GM12891 (cell line): ENCODE measurements around the gene HTR3C.

Experiments used
- DNase-seq: peaks from one replicate; pipeline ENCODE4 v3.0.0; 2011; ENCODE audit warnings: low spot score; ENCODE audit not compliant: insufficient read length
- FAIRE-seq: peaks from 2 replicates; lab custom pipeline; 2011; peaks lifted over from hg19 to GRCh38; lab: Jason Lieb, UNC
- PAX5 ChIP-seq: IDR thresholded peaks from 2 replicates; pipeline ENCODE4 v1.6.1; 2011; ENCODE audit warnings: low read length, moderate library complexity, mild to moderate bottlenecking; ENCODE audit not compliant: insufficient read depth, severe bottlenecking
- POLR2A ChIP-seq: IDR thresholded peaks from 2 replicates; pipeline ENCODE4 v1.6.1; 2011; ENCODE audit warnings: low read depth, low read length, control low read depth
- POLR2AphosphoS5 ChIP-seq: IDR thresholded peaks from 2 replicates; pipeline ENCODE4 v1.6.1; 2011; ENCODE audit warnings: low read depth, low read length, control low read depth
- POU2F2 ChIP-seq: IDR thresholded peaks from 2 replicates; pipeline ENCODE4 v1.6.1; 2011; ENCODE audit warnings: low read depth, mild to moderate bottlenecking, control low read depth, low read length, moderate library complexity
- SPI1 ChIP-seq: IDR thresholded peaks from 2 replicates; pipeline ENCODE4 v1.6.1; 2011; ENCODE audit warnings: low read depth, low read length, control low read depth
- TAF1 ChIP-seq: IDR thresholded peaks from 2 replicates; pipeline ENCODE4 v1.6.1; 2011; ENCODE audit warnings: low read depth, low read length, control low read depth

Gene HTR3C

GRCh38 chr3:184085389-184085852 lies 32.6 kb downstream of the HTR3C start:
- TF ChIP-seq POLR2AphosphoS5 (no peak), SPI1 (no peak), POLR2A (no peak), PAX5 (no peak), POU2F2 (no peak), TAF1 (no peak)
- DNase-seq (no peak), FAIRE-seq (no peak)

- no peak for DNase-seq
- TF ChIP-seq POLR2AphosphoS5 (no peak), TAF1 (no peak), SPI1 (no peak), POLR2A (no peak), POU2F2 (no peak), PAX5 (no peak)
- no peak for FAIRE-seq
Observed at GRCh38 chr3:184092199-184092598, 39.4 kb downstream of the HTR3C start.

- no peak for DNase-seq
- FAIRE-seq, result no peak
- TF ChIP-seq SPI1 (peak; percentile 73), POU2F2 (no peak)
Observed at GRCh38 chr3:184096811-184097383, 44.0 kb downstream of the HTR3C start, which contains the start of gene HTR3E. Gene HTR3E (plus strand): TSS chr3:184097064. CDS start chr3:184097530, 466 bp downstream.

- DNase-seq (no peak), FAIRE-seq (no peak)
- no peak for TF ChIP-seq POLR2AphosphoS5
- TF ChIP-seq PAX5, result no peak
- no peak for TF ChIP-seq TAF1
- no peak for TF ChIP-seq SPI1
- TF ChIP-seq POU2F2, result no peak
- no peak for TF ChIP-seq POLR2A
Observed at GRCh38 chr3:184097556-184097955, 44.7 kb downstream of the HTR3C start.

GRCh38 chr3:184099806-184100686 lies 47.2 kb downstream of the HTR3C start:
- DNase-seq (no peak), FAIRE-seq (no peak)
- no peak for TF ChIP-seq POLR2A
- no peak for TF ChIP-seq POLR2AphosphoS5
- no peak for TF ChIP-seq POU2F2
- no peak for TF ChIP-seq TAF1
- no peak for TF ChIP-seq SPI1
- TF ChIP-seq PAX5, result no peak
